ENCODE results near the gene LRRC4C. TPM values are rescaled to one million over a fixed set of nuclear protein-coding genes. Genes with fewer than 3 reads are reported as not detected.
A peak's percentile ranks its signal among the peaks of the same experiment; 100 is the strongest.

LRRC4C gene
- total RNA-seq, 1 experiment from 2014 or later, result 0.72 TPM

DNA sequence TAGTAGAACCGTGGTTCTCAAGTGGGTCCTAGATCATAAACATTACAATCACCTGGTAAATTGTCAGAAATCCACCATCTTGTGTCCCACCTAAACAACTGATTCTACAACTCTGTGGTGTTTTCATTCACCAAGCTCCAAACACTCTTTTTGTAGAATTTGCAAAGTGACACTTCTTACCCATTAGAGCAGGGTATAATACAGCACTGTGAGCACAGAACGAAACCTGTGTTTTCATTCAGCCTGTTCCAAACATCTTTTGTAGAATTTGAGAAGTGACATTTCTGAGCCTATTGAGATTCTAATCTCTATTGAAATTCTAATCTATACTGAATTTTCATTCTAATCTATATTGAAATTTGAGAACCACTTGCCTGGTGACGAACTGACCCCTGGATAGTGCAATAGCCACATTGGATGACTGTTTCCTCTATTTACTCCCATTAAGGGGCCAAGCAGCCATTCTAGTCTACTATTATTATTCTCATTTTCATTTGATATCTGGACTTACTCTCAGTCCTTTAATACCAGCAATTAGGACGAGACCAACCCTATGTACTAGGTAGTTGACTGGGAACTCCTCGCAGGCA is 616.6 kb downstream of the LRRC4C start (continued):
- TF ChIP-seq, protein P1, sequence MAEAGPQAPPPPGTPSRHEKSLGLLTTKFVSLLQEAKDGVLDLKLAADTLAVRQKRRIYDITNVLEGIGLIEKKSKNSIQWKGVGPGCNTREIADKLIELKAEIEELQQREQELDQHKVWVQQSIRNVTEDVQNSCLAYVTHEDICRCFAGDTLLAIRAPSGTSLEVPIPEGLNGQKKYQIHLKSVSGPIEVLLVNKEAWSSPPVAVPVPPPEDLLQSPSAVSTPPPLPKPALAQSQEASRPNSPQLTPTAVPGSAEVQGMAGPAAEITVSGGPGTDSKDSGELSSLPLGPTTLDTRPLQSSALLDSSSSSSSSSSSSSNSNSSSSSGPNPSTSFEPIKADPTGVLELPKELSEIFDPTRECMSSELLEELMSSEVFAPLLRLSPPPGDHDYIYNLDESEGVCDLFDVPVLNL (CRISPR knock-in tag; IDR thresholded peaks at IDR 0.05; ENCODE audit: borderline replicate concordance, low read depth), result no peak

DNA sequence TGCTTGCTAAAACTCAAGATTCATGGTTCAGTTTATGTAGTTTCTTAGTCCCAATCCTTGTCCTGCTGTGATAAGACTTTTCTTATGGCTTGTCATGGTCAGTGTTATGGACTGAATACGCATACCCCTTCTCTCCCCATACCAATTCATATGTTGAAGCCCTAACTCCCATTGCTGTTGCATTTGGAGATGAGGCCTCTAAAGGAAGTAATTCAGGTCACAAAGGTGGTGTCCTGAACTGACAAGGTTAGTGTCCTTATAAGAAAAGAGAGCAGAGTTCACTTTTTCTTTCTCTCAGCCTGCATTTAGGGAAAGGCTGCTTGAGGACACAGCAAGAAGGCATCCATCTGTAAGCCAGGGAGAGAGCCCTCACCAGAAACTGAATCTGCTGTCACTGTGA is 618.2 kb downstream of the LRRC4C start:
- no peaks in the 10 kb centered on the region; the same call in 1 of the 2 replicates for H3K27me3 Mint-ChIP-seq (ENCODE audit: low read depth)
- ATAC-seq (peak; percentile 34), DNase-seq (ENCODE audit: low spot score) (no peak)
- ChIA-PET POLR2A (no interaction called here), CTCF (no interaction called here)
- H3K9me3 Mint-ChIP-seq, result peaks cover 11% of the 10 kb centered on the region
- TF ChIP-seq, protein P2, sequence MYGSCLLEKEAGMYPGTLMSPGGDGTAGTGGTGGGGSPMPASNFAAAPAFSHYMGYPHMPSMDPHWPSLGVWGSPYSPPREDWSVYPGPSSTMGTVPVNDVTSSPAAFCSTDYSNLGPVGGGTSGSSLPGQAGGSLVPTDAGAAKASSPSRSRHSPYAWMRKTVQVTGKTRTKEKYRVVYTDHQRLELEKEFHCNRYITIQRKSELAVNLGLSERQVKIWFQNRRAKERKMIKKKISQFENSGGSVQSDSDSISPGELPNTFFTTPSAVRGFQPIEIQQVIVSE (CRISPR knock-in tag; IDR thresholded peaks at IDR 0.05; ENCODE audit: borderline replicate concordance), result no peak
- TF ChIP-seq OVOL2 (CRISPR knock-in tag; IDR thresholded peaks at IDR 0.05; ENCODE audit: borderline replicate concordance), result no peak
- TF ChIP-seq, protein P3, sequence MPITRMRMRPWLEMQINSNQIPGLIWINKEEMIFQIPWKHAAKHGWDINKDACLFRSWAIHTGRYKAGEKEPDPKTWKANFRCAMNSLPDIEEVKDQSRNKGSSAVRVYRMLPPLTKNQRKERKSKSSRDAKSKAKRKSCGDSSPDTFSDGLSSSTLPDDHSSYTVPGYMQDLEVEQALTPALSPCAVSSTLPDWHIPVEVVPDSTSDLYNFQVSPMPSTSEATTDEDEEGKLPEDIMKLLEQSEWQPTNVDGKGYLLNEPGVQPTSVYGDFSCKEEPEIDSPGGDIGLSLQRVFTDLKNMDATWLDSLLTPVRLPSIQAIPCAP (CRISPR knock-in tag; IDR thresholded peaks at IDR 0.05), result no peak
- no peak for TF ChIP-seq ESRRA (CRISPR knock-in tag; IDR thresholded peaks at IDR 0.05; ENCODE audit: borderline replicate concordance)
- H3K27ac Mint-ChIP-seq, result no peak overlapping the region
- H3K36me3 Mint-ChIP-seq, result no peaks in the 10 kb centered on the region
- peaks cover 29% of the 10 kb centered on the region for H3K4me1 Mint-ChIP-seq
- no peak overlapping the region for H3K4me3 Mint-ChIP-seq

DNA sequence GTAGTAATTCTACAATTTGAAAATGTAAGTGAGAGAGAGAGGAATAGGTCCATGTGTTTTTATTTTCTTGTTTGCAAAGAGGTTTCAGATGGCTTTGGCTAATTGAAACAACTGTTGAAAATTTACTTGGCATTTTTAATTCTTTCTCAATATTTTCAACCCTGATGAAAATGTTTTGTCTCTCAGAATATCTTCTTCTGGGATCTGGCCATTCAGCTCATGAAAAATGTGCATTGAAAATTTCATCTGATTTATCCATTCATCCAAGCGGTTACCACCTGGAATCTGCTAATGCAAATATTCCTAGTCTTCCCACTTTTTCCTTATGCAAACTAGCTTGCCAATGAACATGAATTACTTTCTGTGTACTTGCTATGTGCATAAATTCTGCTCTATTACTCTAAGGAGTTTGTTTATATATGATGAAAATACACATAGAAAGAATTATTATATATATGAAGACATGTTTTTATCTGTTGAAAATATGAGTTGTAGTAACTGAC is 621.2 kb downstream of the LRRC4C start:
- Mint-ChIP-seq H3K27ac (no peak overlapping the region), H3K9me3 (no peaks in the 10 kb centered on the region), H3K4me1 (peaks cover 20% of the 10 kb centered on the region), H3K4me3 (no peak overlapping the region), H3K27me3 (ENCODE audit: low read depth) (no peaks in the 10 kb centered on the region; the same call in 1 of the 2 replicates), H3K36me3 (no peaks in the 10 kb centered on the region)
- DNase-seq (ENCODE audit: low spot score) (no peak), ATAC-seq (no peak)
- ChIA-PET CTCF (no interaction called here), POLR2A (no interaction called here)
- TF ChIP-seq, protein P4, sequence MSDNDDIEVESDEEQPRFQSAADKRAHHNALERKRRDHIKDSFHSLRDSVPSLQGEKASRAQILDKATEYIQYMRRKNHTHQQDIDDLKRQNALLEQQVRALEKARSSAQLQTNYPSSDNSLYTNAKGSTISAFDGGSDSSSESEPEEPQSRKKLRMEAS (CRISPR knock-in tag; IDR thresholded peaks at IDR 0.05), result no peak
- TF ChIP-seq JUN (CRISPR knock-in tag; IDR thresholded peaks at IDR 0.05), result no peak
- TF ChIP-seq, protein P5, sequence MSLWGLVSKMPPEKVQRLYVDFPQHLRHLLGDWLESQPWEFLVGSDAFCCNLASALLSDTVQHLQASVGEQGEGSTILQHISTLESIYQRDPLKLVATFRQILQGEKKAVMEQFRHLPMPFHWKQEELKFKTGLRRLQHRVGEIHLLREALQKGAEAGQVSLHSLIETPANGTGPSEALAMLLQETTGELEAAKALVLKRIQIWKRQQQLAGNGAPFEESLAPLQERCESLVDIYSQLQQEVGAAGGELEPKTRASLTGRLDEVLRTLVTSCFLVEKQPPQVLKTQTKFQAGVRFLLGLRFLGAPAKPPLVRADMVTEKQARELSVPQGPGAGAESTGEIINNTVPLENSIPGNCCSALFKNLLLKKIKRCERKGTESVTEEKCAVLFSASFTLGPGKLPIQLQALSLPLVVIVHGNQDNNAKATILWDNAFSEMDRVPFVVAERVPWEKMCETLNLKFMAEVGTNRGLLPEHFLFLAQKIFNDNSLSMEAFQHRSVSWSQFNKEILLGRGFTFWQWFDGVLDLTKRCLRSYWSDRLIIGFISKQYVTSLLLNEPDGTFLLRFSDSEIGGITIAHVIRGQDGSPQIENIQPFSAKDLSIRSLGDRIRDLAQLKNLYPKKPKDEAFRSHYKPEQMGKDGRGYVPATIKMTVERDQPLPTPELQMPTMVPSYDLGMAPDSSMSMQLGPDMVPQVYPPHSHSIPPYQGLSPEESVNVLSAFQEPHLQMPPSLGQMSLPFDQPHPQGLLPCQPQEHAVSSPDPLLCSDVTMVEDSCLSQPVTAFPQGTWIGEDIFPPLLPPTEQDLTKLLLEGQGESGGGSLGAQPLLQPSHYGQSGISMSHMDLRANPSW (CRISPR knock-in tag; conservative IDR thresholded peaks at IDR 0.05; ENCODE audit: low read depth), result no peak
- no peak for TF ChIP-seq SOX15 (CRISPR knock-in tag; IDR thresholded peaks at IDR 0.05)
- TF ChIP-seq, protein P6, sequence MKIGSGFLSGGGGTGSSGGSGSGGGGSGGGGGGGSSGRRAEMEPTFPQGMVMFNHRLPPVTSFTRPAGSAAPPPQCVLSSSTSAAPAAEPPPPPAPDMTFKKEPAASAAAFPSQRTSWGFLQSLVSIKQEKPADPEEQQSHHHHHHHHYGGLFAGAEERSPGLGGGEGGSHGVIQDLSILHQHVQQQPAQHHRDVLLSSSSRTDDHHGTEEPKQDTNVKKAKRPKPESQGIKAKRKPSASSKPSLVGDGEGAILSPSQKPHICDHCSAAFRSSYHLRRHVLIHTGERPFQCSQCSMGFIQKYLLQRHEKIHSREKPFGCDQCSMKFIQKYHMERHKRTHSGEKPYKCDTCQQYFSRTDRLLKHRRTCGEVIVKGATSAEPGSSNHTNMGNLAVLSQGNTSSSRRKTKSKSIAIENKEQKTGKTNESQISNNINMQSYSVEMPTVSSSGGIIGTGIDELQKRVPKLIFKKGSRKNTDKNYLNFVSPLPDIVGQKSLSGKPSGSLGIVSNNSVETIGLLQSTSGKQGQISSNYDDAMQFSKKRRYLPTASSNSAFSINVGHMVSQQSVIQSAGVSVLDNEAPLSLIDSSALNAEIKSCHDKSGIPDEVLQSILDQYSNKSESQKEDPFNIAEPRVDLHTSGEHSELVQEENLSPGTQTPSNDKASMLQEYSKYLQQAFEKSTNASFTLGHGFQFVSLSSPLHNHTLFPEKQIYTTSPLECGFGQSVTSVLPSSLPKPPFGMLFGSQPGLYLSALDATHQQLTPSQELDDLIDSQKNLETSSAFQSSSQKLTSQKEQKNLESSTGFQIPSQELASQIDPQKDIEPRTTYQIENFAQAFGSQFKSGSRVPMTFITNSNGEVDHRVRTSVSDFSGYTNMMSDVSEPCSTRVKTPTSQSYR (CRISPR knock-in tag; IDR thresholded peaks at IDR 0.05), result no peak
- TF ChIP-seq, protein P7, sequence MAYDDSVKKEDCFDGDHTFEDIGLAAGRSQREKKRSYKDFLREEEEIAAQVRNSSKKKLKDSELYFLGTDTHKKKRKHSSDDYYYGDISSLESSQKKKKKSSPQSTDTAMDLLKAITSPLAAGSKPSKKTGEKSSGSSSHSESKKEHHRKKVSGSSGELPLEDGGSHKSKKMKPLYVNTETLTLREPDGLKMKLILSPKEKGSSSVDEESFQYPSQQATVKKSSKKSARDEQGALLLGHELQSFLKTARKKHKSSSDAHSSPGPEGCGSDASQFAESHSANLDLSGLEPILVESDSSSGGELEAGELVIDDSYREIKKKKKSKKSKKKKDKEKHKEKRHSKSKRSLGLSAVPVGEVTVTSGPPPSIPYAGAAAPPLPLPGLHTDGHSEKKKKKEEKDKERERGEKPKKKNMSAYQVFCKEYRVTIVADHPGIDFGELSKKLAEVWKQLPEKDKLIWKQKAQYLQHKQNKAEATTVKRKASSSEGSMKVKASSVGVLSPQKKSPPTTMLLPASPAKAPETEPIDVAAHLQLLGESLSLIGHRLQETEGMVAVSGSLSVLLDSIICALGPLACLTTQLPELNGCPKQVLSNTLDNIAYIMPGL (CRISPR knock-in tag; IDR thresholded peaks at IDR 0.05), result no peak
- TF ChIP-seq, protein P8, sequence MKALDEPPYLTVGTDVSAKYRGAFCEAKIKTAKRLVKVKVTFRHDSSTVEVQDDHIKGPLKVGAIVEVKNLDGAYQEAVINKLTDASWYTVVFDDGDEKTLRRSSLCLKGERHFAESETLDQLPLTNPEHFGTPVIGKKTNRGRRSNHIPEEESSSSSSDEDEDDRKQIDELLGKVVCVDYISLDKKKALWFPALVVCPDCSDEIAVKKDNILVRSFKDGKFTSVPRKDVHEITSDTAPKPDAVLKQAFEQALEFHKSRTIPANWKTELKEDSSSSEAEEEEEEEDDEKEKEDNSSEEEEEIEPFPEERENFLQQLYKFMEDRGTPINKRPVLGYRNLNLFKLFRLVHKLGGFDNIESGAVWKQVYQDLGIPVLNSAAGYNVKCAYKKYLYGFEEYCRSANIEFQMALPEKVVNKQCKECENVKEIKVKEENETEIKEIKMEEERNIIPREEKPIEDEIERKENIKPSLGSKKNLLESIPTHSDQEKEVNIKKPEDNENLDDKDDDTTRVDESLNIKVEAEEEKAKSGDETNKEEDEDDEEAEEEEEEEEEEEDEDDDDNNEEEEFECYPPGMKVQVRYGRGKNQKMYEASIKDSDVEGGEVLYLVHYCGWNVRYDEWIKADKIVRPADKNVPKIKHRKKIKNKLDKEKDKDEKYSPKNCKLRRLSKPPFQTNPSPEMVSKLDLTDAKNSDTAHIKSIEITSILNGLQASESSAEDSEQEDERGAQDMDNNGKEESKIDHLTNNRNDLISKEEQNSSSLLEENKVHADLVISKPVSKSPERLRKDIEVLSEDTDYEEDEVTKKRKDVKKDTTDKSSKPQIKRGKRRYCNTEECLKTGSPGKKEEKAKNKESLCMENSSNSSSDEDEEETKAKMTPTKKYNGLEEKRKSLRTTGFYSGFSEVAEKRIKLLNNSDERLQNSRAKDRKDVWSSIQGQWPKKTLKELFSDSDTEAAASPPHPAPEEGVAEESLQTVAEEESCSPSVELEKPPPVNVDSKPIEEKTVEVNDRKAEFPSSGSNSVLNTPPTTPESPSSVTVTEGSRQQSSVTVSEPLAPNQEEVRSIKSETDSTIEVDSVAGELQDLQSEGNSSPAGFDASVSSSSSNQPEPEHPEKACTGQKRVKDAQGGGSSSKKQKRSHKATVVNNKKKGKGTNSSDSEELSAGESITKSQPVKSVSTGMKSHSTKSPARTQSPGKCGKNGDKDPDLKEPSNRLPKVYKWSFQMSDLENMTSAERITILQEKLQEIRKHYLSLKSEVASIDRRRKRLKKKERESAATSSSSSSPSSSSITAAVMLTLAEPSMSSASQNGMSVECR (CRISPR knock-in tag; IDR thresholded peaks at IDR 0.05; ENCODE audit: borderline replicate concordance), result no peak
- TF ChIP-seq, protein P9, sequence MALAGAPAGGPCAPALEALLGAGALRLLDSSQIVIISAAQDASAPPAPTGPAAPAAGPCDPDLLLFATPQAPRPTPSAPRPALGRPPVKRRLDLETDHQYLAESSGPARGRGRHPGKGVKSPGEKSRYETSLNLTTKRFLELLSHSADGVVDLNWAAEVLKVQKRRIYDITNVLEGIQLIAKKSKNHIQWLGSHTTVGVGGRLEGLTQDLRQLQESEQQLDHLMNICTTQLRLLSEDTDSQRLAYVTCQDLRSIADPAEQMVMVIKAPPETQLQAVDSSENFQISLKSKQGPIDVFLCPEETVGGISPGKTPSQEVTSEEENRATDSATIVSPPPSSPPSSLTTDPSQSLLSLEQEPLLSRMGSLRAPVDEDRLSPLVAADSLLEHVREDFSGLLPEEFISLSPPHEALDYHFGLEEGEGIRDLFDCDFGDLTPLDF (CRISPR knock-in tag; IDR thresholded peaks at IDR 0.05), result no peak
- TF ChIP-seq NFE2L1 (CRISPR knock-in tag; IDR thresholded peaks at IDR 0.05), result no peak
